Measurements from ENCODE around the gene CAPN2.

Gene CAPN2

DNA sequence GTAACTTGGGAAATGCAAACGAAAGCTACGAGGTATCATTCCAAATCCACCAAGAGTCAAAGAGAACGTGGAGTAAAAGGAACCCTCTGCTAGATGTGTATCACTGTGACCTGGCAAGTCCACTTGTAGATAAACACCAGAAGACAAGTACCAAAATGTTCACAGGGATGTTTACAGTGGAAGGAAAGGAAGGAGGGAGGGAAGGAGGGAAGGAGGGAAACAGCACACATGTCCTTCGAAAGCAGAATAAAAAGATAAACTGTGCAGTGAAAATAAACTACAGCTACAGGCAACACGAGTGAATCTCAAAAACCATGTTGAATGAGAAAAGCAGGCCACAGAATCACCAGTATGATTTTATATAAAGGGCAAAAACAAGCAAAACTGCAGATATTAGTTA is 73.5 kb downstream of the CAPN2 start:
- H3K9me3 ChIP-seq (replicated peaks; ENCODE audit: insufficient read depth, low read length) = no peaks in the 10 kb centered on the region
- TF ChIP-seq CTCF (IDR thresholded peaks at IDR 0.05; ENCODE audit: low read length) = no peak
- no peak for TF ChIP-seq EZH2phosphoT487 (IDR thresholded peaks at IDR 0.05; ENCODE audit: low read length)
- H3K4me3 ChIP-seq (ENCODE audit: low read length) = no peak overlapping the region
- H3K9ac ChIP-seq (ENCODE audit: low read length) = no peak overlapping the region
- no peak for DNase-seq
- H3K27me3 ChIP-seq (replicated peaks; ENCODE audit: insufficient read depth, low read length) = no peaks in the 10 kb centered on the region
- no peaks in the 10 kb centered on the region for H3K79me2 ChIP-seq (ENCODE audit: low read length)
- H3K36me3 ChIP-seq (replicated peaks; ENCODE audit: insufficient read depth, low read length) = no peaks in the 10 kb centered on the region
- H2AFZ ChIP-seq (ENCODE audit: low read length) = no peak overlapping the region
- H3K4me2 ChIP-seq (ENCODE audit: low read depth, low read length) = no peak overlapping the region
- H3K9me2 ChIP-seq (replicated peaks; ENCODE audit: insufficient read depth, low read length) = no peaks in the 10 kb centered on the region
- no peaks in the 10 kb centered on the region for H3F3A ChIP-seq (ENCODE audit: insufficient read depth, low read length)
- H3K27ac ChIP-seq (ENCODE audit: low read length) = no peak overlapping the region
- no peaks in the 10 kb centered on the region for H3K4me1 ChIP-seq (ENCODE audit: low read length)
- no peaks in the 10 kb centered on the region for H4K20me1 ChIP-seq (ENCODE audit: insufficient read depth, low read length)

DNA sequence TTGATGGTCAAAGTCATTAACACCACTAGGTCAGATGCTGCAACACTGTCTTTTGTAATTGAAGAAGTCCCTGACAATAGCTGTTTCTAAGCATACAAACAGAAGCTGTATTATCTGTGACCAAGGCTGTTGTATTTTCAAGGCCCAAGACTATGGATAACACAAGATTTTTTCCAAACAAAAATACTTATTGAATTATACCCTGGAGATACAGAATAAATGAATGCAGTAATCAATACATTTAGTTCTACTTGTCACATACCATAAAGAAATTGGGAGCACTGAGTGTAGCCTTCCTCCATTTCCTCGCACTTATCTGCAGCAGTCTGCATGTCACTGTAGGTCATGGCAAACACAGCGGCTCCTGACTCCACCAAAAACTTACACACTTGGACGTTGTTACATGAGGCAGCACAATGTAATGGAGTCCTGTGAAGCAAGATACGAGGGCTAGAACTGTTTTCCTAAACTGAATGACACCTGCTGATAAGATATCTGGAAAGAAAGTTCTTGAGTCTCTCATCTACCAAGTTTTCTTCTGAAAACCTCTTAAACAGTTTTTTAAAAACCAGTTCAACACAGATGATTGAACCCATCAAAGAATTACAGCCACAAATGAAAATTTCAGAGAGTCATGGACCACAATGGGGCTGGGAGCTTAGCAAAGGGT is 76.5 kb downstream of the CAPN2 start:
- Histone ChIP-seq H3K9me2 (replicated peaks; ENCODE audit: insufficient read depth, low read length) (no peaks in the 10 kb centered on the region), H3K79me2 (ENCODE audit: low read length) (no peaks in the 10 kb centered on the region), H2AFZ (ENCODE audit: low read length) (no peak overlapping the region), H3K27ac (ENCODE audit: low read length) (no peak overlapping the region), H3K36me3 (replicated peaks; ENCODE audit: insufficient read depth, low read length) (no peaks in the 10 kb centered on the region), H3K4me3 (ENCODE audit: low read length) (no peak overlapping the region), H3K4me2 (ENCODE audit: low read depth, low read length) (no peak overlapping the region), H3K27me3 (replicated peaks; ENCODE audit: insufficient read depth, low read length) (no peaks in the 10 kb centered on the region), H3K4me1 (ENCODE audit: low read length) (peaks cover 10% of the 10 kb centered on the region; the same call in 1 of the 2 replicates), H3K9ac (ENCODE audit: low read length) (no peak overlapping the region), H3K9me3 (replicated peaks; ENCODE audit: insufficient read depth, low read length) (no peaks in the 10 kb centered on the region), H4K20me1 (ENCODE audit: insufficient read depth, low read length) (no peaks in the 10 kb centered on the region), H3F3A (ENCODE audit: insufficient read depth, low read length) (no peaks in the 10 kb centered on the region)
- DNase-seq = no peak
- TF ChIP-seq EZH2phosphoT487 (IDR thresholded peaks at IDR 0.05; ENCODE audit: low read length) = no peak
- no peak for TF ChIP-seq CTCF (IDR thresholded peaks at IDR 0.05; ENCODE audit: low read length)
- no peak for TF ChIP-seq EZH2 (optimal IDR thresholded peaks at IDR 0.05; ENCODE audit: low read depth, low read length)

- no peak overlapping the region for H3K4me2 ChIP-seq (ENCODE audit: low read depth, low read length)
- no peaks in the 10 kb centered on the region for H3K79me2 ChIP-seq (ENCODE audit: low read length)
- peaks cover 10% of the 10 kb centered on the region; the same call in 1 of the 2 replicates for H3K4me1 ChIP-seq (ENCODE audit: low read length)
- no peak overlapping the region for H3K4me3 ChIP-seq (ENCODE audit: low read length)
- no peak overlapping the region for H3K9ac ChIP-seq (ENCODE audit: low read length)
- no peaks in the 10 kb centered on the region for H3K9me2 ChIP-seq (replicated peaks; ENCODE audit: insufficient read depth, low read length)
- no peaks in the 10 kb centered on the region for H4K20me1 ChIP-seq (ENCODE audit: insufficient read depth, low read length)
- H3K27me3 ChIP-seq (replicated peaks; ENCODE audit: insufficient read depth, low read length) = no peaks in the 10 kb centered on the region
- no peaks in the 10 kb centered on the region for H3K36me3 ChIP-seq (replicated peaks; ENCODE audit: insufficient read depth, low read length)
- H3F3A ChIP-seq (ENCODE audit: insufficient read depth, low read length) = no peaks in the 10 kb centered on the region
- no peak overlapping the region for H2AFZ ChIP-seq (ENCODE audit: low read length)
- DNase-seq = no peak
- TF ChIP-seq CTCF (IDR thresholded peaks at IDR 0.05; ENCODE audit: low read length) (no peak), EZH2 (optimal IDR thresholded peaks at IDR 0.05; ENCODE audit: low read depth, low read length) (no peak), EZH2phosphoT487 (IDR thresholded peaks at IDR 0.05; ENCODE audit: low read length) (no peak)
- no peak overlapping the region for H3K27ac ChIP-seq (ENCODE audit: low read length)
- no peaks in the 10 kb centered on the region for H3K9me3 ChIP-seq (replicated peaks; ENCODE audit: insufficient read depth, low read length)
Measured at GRCh38 chr1:223792046-223792445, 79.7 kb downstream of the CAPN2 start.
